Neural cell (in vitro differentiated cells): ENCODE measurements around the gene ITGA11. TPM values are rescaled to one million over a fixed set of nuclear protein-coding genes. Genes with fewer than 3 reads are reported as not detected.

Experiments used
- H2AFZ ChIP-seq: fragments of 200-600, 300-800 bp; sonication (generic), shearing (Covaris generic); 2 replicates; pipeline ENCODE4 v1.6.0; 2014; ENCODE audit warnings: low read depth, mild to moderate bottlenecking, antibody characterized with exemption, low read length, moderate library complexity
- H3F3A ChIP-seq: fragments of 200-600 bp; shearing (Covaris generic); 2 replicates; pipeline ENCODE4 v1.6.1; 2016; ENCODE audit warnings: mild to moderate bottlenecking, moderate library complexity, mixed read lengths, antibody characterized with exemption, low read length; ENCODE audit not compliant: insufficient read depth, poor library complexity, severe bottlenecking
- H3K27ac ChIP-seq: fragments of 200-600, 300-800 bp; sonication (generic), shearing (Covaris generic); 2 replicates; pipeline ENCODE4 v1.5.1; 2014; ENCODE audit warnings: mild to moderate bottlenecking, low read length, moderate library complexity
- H3K27me3 ChIP-seq: fragments of 300-800, 200-600 bp; sonication (generic), shearing (Covaris generic); 2 replicates; pipeline ENCODE4 v1.6.0; 2014; ENCODE audit warnings: mild to moderate bottlenecking, low read depth, low read length, moderate library complexity; ENCODE audit not compliant: insufficient read depth
- H3K36me3 ChIP-seq: fragments of 300-800, 200-600 bp; sonication (generic), shearing (Covaris generic); 2 replicates; pipeline ENCODE4 v1.5.1; 2014; ENCODE audit warnings: mild to moderate bottlenecking, antibody characterized with exemption, low read length, moderate library complexity; ENCODE audit not compliant: insufficient read depth
- H3K4me2 ChIP-seq: fragments of 300-800, 200-600 bp; sonication (generic), shearing (Covaris generic); 2 replicates; pipeline ENCODE4 v1.6.0; 2014; ENCODE audit warnings: mild to moderate bottlenecking, low read length
- H3K4me3 ChIP-seq: fragments of 300-800, 200-600 bp; sonication (generic), shearing (Covaris generic); 2 replicates; pipeline ENCODE4 v1.5.1; 2014; ENCODE audit warnings: mild to moderate bottlenecking, low read length, moderate library complexity
- H3K79me2 ChIP-seq: fragments of 200-600 bp; shearing (Covaris generic); replicated peaks from 2 replicates; pipeline ENCODE4 v1.6.0; 2014; ENCODE audit warnings: mild to moderate bottlenecking, low read length, moderate library complexity; ENCODE audit not compliant: insufficient read depth
- H3K9ac ChIP-seq: fragments of 300-800, 200-600 bp; sonication (generic), shearing (Covaris generic); 2 replicates; pipeline ENCODE4 v1.6.1; 2016; ENCODE audit warnings: mild to moderate bottlenecking, low read length, mixed read lengths
- H3K9me2 ChIP-seq: fragments of 200-600 bp; shearing (Covaris generic); 2 replicates; pipeline ENCODE4 v1.6.1; 2016; ENCODE audit warnings: mild to moderate bottlenecking, low read length, mixed read lengths; ENCODE audit not compliant: insufficient read depth
- H3K9me3 ChIP-seq: fragments of 200-600, 300-800 bp; sonication (generic), shearing (Covaris generic); 2 replicates; pipeline ENCODE4 v1.6.1; 2016; ENCODE audit warnings: mild to moderate bottlenecking, mixed run types, low read length, moderate library complexity, mixed read lengths
- H4K20me1 ChIP-seq: fragments of 200-600 bp; shearing (Covaris generic); 2 replicates; pipeline ENCODE4 v1.6.1; 2016; ENCODE audit warnings: mild to moderate bottlenecking, mixed run types; ENCODE audit not compliant: insufficient read depth
- CTCF ChIP-seq: fragments of 450-650 bp; IDR thresholded peaks from 2 replicates; pipeline ENCODE4 v1.5.1; 2014; ENCODE audit warnings: antibody characterized with exemption, mild to moderate bottlenecking, moderate library complexity; ENCODE audit not compliant: poor library complexity, severe bottlenecking
- EP300 ChIP-seq: fragments of 450-650 bp; conservative IDR thresholded peaks from 2 replicates; pipeline ENCODE4 v1.6.1; 2014; ENCODE audit warnings: antibody characterized with exemption, mild to moderate bottlenecking, moderate library complexity; ENCODE audit not compliant: poor library complexity, severe bottlenecking
- EZH2 ChIP-seq: fragments of 200-600, 300-800 bp; shearing (Covaris generic), sonication (generic); IDR thresholded peaks from 2 replicates; pipeline ENCODE4 v1.6.1; 2014; ENCODE audit warnings: antibody characterized with exemption, low read length, borderline replicate concordance, mild to moderate bottlenecking; ENCODE audit not compliant: insufficient read depth, poor library complexity, severe bottlenecking
- MXI1 ChIP-seq: fragments of 450-650 bp; conservative IDR thresholded peaks from 2 replicates; pipeline ENCODE4 v1.6.1; 2014; ENCODE audit warnings: antibody characterized with exemption, mild to moderate bottlenecking; ENCODE audit not compliant: poor library complexity, severe bottlenecking
- POLR2AphosphoS5 ChIP-seq: IDR thresholded peaks from 2 replicates; pipeline ENCODE4 v1.6.1; 2012
- RAD21 ChIP-seq: fragments of 450-650 bp; conservative IDR thresholded peaks from 2 replicates; pipeline ENCODE4 v1.6.1; 2014; ENCODE audit warnings: antibody characterized with exemption, mild to moderate bottlenecking, moderate library complexity
- REST ChIP-seq: IDR thresholded peaks from 2 replicates; pipeline ENCODE4 v1.6.1; 2012; ENCODE audit warnings: borderline replicate concordance
- SMC3 ChIP-seq: fragments of 450-650 bp; conservative IDR thresholded peaks from 2 replicates; pipeline ENCODE4 v1.6.1; 2014; ENCODE audit warnings: antibody characterized with exemption, mild to moderate bottlenecking, moderate library complexity; ENCODE audit not compliant: poor library complexity
- TAF1 ChIP-seq: IDR thresholded peaks from 2 replicates; pipeline ENCODE4 v1.6.1; 2012; ENCODE audit warnings: low read depth
- polyA plus RNA-seq: library from polyadenylated mRNA; depleted of rRNA; stranded (reverse); fragments of >200 nt; gene quantifications from 2 replicates; pipeline ENCODE4 v1.2.3, GENCODE V29; 2014

Gene ITGA11
- polyA plus RNA-seq, 1 donor from 2014 or later: not detected

GRCh38 chr15:68425428-68426060, 6.4 kb downstream of the ITGA11 start:
- Histone ChIP-seq H4K20me1 (no peaks in the 10 kb centered on the region), H3K9me3 (no peaks in the 10 kb centered on the region), H3K4me3 (no peak overlapping the region), H3K27ac (no peak overlapping the region), H3K4me2 (no peak overlapping the region), H3K36me3 (no peaks in the 10 kb centered on the region), H3K27me3 (peaks cover 15% of the 10 kb centered on the region), H3K79me2 (no peaks in the 10 kb centered on the region), H2AFZ (no peak overlapping the region), H3F3A (no peaks in the 10 kb centered on the region), H3K9ac (no peak overlapping the region), H3K9me2 (no peaks in the 10 kb centered on the region)
- TF ChIP-seq REST (no peak), SMC3 (no peak), MXI1 (no peak), EZH2 (no peak), TAF1 (no peak), POLR2AphosphoS5 (no peak), RAD21 (no peak), EP300 (no peak), CTCF (no peak)

DNA sequence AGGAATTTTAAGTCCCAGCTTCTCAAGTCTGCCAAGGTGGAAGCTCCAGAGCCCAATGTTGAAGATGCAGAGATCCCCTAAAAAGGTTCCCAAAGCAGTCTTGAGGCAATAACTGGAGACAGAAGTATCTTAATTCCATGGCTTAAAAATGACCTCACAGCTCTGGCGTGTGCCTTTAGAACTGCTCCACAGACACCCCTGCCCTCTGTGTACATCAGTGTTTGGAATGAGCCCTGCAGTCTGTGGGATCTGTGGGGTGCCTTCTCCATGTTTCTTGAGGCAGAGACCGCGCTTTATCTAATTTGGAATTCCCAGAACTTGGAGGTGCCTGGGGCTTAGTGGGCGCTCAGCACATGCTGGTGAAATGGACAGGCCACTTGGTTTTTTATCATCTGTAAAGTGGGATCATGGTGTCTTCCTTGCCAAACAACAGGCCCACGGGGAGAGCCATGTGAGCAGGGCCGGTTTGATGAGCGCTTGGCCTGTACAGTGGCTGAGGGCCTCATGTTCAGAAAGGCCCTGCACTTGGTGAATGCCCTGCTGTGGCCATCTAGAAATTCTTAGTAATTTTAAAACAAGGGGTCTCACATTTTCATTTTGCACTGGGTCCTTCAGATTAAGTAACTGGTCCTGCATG, 7.1 kb downstream of the ITGA11 start:
- Histone ChIP-seq H3F3A (no peaks in the 10 kb centered on the region), H3K36me3 (no peaks in the 10 kb centered on the region), H3K9me3 (no peaks in the 10 kb centered on the region), H3K4me3 (no peak overlapping the region), H3K9ac (no peak overlapping the region), H4K20me1 (no peaks in the 10 kb centered on the region), H3K27ac (no peak overlapping the region), H2AFZ (no peak overlapping the region), H3K79me2 (no peaks in the 10 kb centered on the region), H3K27me3 (peaks cover 8% of the 10 kb centered on the region), H3K9me2 (no peaks in the 10 kb centered on the region), H3K4me2 (no peak overlapping the region)
- no peak for TF ChIP-seq POLR2AphosphoS5
- no peak for TF ChIP-seq CTCF
- no peak for TF ChIP-seq MXI1
- no peak for TF ChIP-seq EZH2
- TF ChIP-seq REST: no peak
- no peak for TF ChIP-seq TAF1
- no peak for TF ChIP-seq RAD21
- TF ChIP-seq SMC3: no peak
- TF ChIP-seq EP300: no peak
